Upper lobe of left lung (tissue), 6 donors: Measurements from ENCODE around the gene ACSL1. TPM values are rescaled to one million over a fixed set of nuclear protein-coding genes. Genes with fewer than 3 reads are reported as not detected.
A peak's percentile ranks its signal among the peaks of the same experiment; 100 is the strongest.

Experiments used
- ATAC-seq, 2 donors: fragments of 200-7000 bp; cut with Tn5 transposase; one replicate each; pipeline ENCODE4 v1.9.1; 2022; ENCODE audit warnings: mild to moderate bottlenecking in 2 of 2, moderate library complexity in 2 of 2; ENCODE audit not compliant: low FRiP score in 2 of 2
- DNase-seq, 2 donors: peaks; one replicate each; pipeline ENCODE4 v3.0.0-alpha.2; 2019 to 2020
- H3K27ac ChIP-seq, 4 donors: fragments of 200-600 bp; sonication (generic); one replicate each; pipeline ENCODE4 v1.5.1; 2016 to 2019
- H3K27me3 ChIP-seq, 4 donors: fragments of 200-600 bp; sonication (generic); one replicate each; pipeline ENCODE4 v1.5.1; 2017 to 2019
- H3K36me3 ChIP-seq, 4 donors: fragments of 200-600 bp; sonication (generic); one replicate each; pipeline ENCODE4 v1.5.1; 2016 to 2019
- H3K4me1 ChIP-seq, 4 donors: fragments of 200-600 bp; sonication (generic); one replicate each; pipeline ENCODE4 v1.5.1; 2018 to 2019
- H3K4me3 ChIP-seq, 4 donors: fragments of 200-600 bp; sonication (generic); one replicate each; pipeline ENCODE4 v1.5.1; 2017 to 2019; ENCODE audit warnings: mild to moderate bottlenecking in 2 of 4, moderate library complexity in 1 of 4
- H3K9me3 ChIP-seq, 4 donors: fragments of 200-600 bp; sonication (generic); one replicate each; pipeline ENCODE4 v1.5.1; 2018 to 2019
- EP300 ChIP-seq, 4 donors: sonication (generic); formaldehyde crosslinking; IDR thresholded peaks; one replicate each; pipeline ENCODE4 v1.5.1; 2017; ENCODE audit warnings: antibody characterized with exemption in 4 of 4, control low read depth in 2 of 4
- POLR2A ChIP-seq, 4 donors: fragments of 450-650 bp; IDR thresholded peaks; one replicate each; pipeline ENCODE4 v1.5.1; 2016 to 2017; ENCODE audit warnings: antibody characterized with exemption in 4 of 4, mild to moderate bottlenecking in 2 of 4
- POLR2AphosphoS5 ChIP-seq, 2 donors: sonication (generic); formaldehyde crosslinking; IDR thresholded peaks; one replicate each; pipeline ENCODE4 v1.5.1; 2017; ENCODE audit warnings: antibody characterized with exemption in 2 of 2
- WGBS, 2 donors: methylation state at CpG; one replicate each; pipeline ENCODE4 v1.1.5; 2017 to 2018; 5-methylcytosine and 5-hydroxymethylcytosine counted together
- total RNA-seq, 6 donors: library from RNA; depleted of rRNA in 4 of 6; stranded (reverse); fragments of >200 nt in 4 of 6; gene quantifications; one replicate each; pipeline versions ENCODE4 v1.1.0 to v1.2.1, GENCODE V29; 2016 to 2021
- TF ChIP-seq, protein P1 (sequence below), 6 experiments: fragments of 450-650 bp in 4 of 6; fragments of 200-600 bp in 2 of 6; sonication (generic) in 2 of 6; IDR thresholded peaks; one replicate each; pipeline ENCODE4 v1.5.1; 2016 to 2019; ENCODE audit warnings: antibody characterized with exemption in 6 of 6
- donor health status: DM: no; HTN: no; CAD: no; lungs with moderate emphysema.
- donor health status: DM: no; HTN: yes; CAD: no; lungs with severe emphysema.

The ACSL1 gene, protein sequence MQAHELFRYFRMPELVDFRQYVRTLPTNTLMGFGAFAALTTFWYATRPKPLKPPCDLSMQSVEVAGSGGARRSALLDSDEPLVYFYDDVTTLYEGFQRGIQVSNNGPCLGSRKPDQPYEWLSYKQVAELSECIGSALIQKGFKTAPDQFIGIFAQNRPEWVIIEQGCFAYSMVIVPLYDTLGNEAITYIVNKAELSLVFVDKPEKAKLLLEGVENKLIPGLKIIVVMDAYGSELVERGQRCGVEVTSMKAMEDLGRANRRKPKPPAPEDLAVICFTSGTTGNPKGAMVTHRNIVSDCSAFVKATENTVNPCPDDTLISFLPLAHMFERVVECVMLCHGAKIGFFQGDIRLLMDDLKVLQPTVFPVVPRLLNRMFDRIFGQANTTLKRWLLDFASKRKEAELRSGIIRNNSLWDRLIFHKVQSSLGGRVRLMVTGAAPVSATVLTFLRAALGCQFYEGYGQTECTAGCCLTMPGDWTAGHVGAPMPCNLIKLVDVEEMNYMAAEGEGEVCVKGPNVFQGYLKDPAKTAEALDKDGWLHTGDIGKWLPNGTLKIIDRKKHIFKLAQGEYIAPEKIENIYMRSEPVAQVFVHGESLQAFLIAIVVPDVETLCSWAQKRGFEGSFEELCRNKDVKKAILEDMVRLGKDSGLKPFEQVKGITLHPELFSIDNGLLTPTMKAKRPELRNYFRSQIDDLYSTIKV
- total RNA-seq, result 100 to 1,000 TPM; 208 to 306 (median 234) TPM

DNA sequence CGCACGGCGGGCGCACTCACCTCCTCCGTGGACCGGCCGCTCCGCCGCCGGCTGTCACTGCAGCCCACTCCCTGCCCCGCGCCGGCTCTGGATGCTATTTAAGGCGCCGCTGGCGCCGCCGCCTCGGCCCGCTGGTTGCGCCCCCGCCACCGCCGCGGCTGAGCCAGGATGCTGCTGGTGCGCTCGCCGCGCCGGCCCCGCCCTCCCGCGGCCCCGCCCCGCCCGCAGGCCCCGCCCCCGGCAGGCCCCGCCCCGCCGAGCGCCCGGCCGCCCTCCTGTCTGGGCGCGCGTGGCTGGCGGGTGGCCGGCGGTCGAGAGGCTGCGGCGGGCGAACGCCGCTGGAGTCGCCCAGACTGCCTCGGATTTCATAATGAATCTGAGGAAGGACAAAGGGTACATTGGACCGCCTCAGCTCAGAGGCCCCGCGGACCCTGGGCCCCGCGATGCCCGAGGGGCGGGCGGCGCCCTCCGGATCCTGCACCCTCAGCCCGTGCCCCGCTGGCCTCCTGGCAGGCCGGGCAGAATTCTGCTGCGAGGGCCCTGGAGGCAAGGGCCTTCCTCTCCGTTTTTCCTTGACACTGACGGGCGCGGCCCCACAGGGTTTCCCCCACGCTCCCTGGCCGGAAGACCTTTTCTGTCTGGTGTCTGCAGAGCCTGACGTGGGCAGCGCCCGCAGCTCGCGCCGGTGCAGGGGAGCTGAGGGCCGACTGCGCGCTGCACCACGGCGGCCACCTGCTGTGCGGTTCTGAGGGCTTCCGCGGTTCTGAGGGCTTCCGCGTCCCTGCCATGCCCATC is at the start of gene ACSL1:
TSS of gene ACSL1 (minus strand) at position 73 of the 795 bp plus-strand sequence. CDS start 22,454 bp downstream, outside the sequence.
- WGBS, 2 donors, result 0 to 2% methylated on average over 33 to 38 of the region's 94 CpGs
- ATAC-seq, result peak; percentile 86 to 96
- Histone ChIP-seq H3K4me1 (peaks cover 13 to 19% (median 16%) of the 10 kb centered on the region in 4 donors), H3K4me3 (peak within 1 kb of the TSS; percentile 77 to 94 (median 80)), H3K27me3 (no peaks in the 10 kb centered on the region), H3K27ac (peak within 1 kb of the TSS; percentile 87 to 92 (median 90)), H3K9me3 (no peaks in the 10 kb centered on the region), H3K36me3 (no peaks in the 10 kb centered on the region)
- peak; percentile 89 to 97 for DNase-seq
- no peak for TF ChIP-seq EP300 (IDR thresholded peaks at IDR 0.05)
- TF ChIP-seq, protein P1, sequence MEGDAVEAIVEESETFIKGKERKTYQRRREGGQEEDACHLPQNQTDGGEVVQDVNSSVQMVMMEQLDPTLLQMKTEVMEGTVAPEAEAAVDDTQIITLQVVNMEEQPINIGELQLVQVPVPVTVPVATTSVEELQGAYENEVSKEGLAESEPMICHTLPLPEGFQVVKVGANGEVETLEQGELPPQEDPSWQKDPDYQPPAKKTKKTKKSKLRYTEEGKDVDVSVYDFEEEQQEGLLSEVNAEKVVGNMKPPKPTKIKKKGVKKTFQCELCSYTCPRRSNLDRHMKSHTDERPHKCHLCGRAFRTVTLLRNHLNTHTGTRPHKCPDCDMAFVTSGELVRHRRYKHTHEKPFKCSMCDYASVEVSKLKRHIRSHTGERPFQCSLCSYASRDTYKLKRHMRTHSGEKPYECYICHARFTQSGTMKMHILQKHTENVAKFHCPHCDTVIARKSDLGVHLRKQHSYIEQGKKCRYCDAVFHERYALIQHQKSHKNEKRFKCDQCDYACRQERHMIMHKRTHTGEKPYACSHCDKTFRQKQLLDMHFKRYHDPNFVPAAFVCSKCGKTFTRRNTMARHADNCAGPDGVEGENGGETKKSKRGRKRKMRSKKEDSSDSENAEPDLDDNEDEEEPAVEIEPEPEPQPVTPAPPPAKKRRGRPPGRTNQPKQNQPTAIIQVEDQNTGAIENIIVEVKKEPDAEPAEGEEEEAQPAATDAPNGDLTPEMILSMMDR (IDR thresholded peaks at IDR 0.05), result peak in 5 of 6 experiments; percentile 11 to 53 (median 39)
- TF ChIP-seq POLR2AphosphoS5 (IDR thresholded peaks at IDR 0.05), result peak; percentile 25 to 58
- TF ChIP-seq POLR2A (IDR thresholded peaks at IDR 0.05), result peak in 3 of 4 donors; percentile 65 to 94 (median 91)

DNA sequence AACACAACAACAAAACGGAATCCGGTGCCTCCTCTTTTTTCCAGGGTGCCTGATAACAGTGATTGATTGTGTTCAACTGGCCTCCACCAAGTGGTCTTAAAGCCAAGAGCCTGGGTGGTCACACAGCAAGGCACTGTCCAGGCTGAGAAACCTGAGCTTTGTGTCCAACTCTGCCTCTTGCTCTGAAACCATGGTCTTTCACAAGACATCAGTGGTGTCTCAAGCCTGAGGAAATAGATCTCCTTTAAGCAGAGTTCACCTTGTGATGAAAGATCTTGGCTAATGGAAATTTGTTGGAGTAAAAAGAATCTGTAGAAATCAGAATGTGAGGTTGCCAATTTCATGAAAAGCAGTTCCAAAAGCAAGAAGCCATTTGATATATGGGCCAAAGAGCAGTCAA is 47.3 kb upstream of the ACSL1 start:
- DNase-seq, result no peak
- TF ChIP-seq POLR2A (IDR thresholded peaks at IDR 0.05) (no peak), EP300 (IDR thresholded peaks at IDR 0.05) (no peak), POLR2AphosphoS5 (IDR thresholded peaks at IDR 0.05) (no peak)
- TF ChIP-seq, protein P1 (IDR thresholded peaks at IDR 0.05), result no peak
- Histone ChIP-seq H3K27ac (no peak overlapping the region), H3K36me3 (no peaks in the 10 kb centered on the region), H3K9me3 (no peaks in the 10 kb centered on the region), H3K4me1 (no peaks in the 10 kb centered on the region), H3K4me3 (no peak overlapping the region), H3K27me3 (no peaks in the 10 kb centered on the region)
- ATAC-seq, result no peak
- WGBS, 2 donors, result 77 to 79% methylated on average over 2 of the region's 2 CpGs

DNA sequence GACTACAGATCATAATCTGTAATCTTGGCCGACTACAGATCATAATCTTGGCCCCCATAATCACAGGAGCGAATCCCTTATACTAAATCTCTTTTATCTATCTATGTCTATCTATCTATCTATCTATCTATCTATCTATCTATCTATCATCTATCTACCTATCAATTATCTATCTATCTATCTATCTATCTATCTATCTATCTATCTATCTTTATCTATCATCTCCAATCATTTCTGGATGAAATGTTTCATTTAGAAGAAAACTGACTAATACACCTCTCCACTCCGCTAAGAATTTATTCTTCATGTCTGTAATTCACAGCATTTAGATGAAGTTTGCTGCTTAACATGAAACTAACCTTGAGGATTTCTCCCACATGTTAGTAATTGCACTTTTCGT is 45.0 kb upstream of the ACSL1 start:
- Histone ChIP-seq H3K27me3 (no peaks in the 10 kb centered on the region), H3K4me1 (no peaks in the 10 kb centered on the region), H3K4me3 (no peak overlapping the region), H3K36me3 (no peaks in the 10 kb centered on the region), H3K27ac (no peak overlapping the region), H3K9me3 (no peaks in the 10 kb centered on the region)
- ATAC-seq (no peak), DNase-seq (no peak)
- TF ChIP-seq EP300 (IDR thresholded peaks at IDR 0.05) (no peak), POLR2AphosphoS5 (IDR thresholded peaks at IDR 0.05) (no peak), POLR2A (IDR thresholded peaks at IDR 0.05) (no peak)
- TF ChIP-seq, protein P1 (IDR thresholded peaks at IDR 0.05), result no peak
- WGBS, 2 donors, result 71 to 83% methylated on average over 4 of the region's 4 CpGs

DNA sequence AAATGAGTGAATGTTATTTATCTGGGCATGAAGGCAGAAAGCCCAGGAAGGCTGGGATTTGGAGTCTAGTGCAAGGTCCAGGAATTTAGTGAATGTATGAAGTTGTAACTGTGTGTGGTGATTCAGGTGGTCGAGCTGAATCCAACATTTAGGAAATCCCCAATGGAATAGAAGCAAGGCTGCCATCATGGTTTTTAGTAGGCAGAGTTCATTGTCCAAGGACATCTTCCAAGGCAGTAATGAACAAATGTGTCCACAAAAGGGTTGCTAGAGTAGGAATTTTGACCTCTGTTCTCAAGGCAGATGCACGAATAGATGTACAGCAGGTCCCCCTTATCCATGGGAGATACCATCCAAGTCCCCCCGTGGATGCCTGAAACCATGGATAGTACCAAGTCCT is 42.9 kb upstream of the ACSL1 start:
- no peaks in the 10 kb centered on the region for H3K36me3 ChIP-seq
- no peaks in the 10 kb centered on the region for H3K4me1 ChIP-seq
- no peaks in the 10 kb centered on the region for H3K9me3 ChIP-seq
- DNase-seq (no peak), ATAC-seq (no peak)
- H3K27me3 ChIP-seq, result no peaks in the 10 kb centered on the region
- no peak overlapping the region for H3K4me3 ChIP-seq
- TF ChIP-seq EP300 (IDR thresholded peaks at IDR 0.05) (no peak), POLR2A (IDR thresholded peaks at IDR 0.05) (no peak), POLR2AphosphoS5 (IDR thresholded peaks at IDR 0.05) (no peak)
- TF ChIP-seq, protein P1 (IDR thresholded peaks at IDR 0.05), result no peak
- WGBS, 2 donors, result 83 to 85% methylated on average over 3 of the region's 3 CpGs
- H3K27ac ChIP-seq, result no peak overlapping the region
